ENCODE data around the gene ETV5.

The ETV5 gene

GRCh38 chr3:186121968-186122367 is 13.1 kb upstream of the ETV5 start:
- no peak for FAIRE-seq

GRCh38 chr3:186121278-186121677 is 12.4 kb upstream of the ETV5 start:
- no peak for FAIRE-seq

- FAIRE-seq, result no peak
Observed at GRCh38 chr3:186119499-186119898, 10.6 kb upstream of the ETV5 start.

DNA sequence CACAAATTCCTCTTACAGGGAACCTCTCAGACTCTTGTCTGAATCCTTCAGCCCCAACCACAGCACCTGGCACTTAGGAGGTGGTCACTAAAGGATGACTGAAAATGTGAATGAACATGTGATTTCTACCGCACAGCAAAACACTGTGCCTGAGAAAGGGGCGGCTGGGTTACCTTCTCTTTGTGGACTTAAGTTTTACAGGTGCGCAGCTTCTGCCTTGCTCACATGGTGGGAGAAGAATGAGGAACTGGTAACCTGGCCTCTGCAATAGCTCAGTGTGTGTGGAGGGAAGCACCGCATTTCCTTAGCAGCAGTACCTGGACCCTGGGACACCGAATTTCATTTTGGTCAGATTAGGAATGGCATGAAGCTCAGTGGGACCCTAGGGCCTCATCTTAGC is 9.8 kb upstream of the ETV5 start:
- FAIRE-seq, result no peak

- FAIRE-seq, result no peak
Observed at GRCh38 chr3:186117521-186118134, 8.7 kb upstream of the ETV5 start.

GRCh38 chr3:186115239-186115996 is 6.5 kb upstream of the ETV5 start:
- FAIRE-seq, result no peak

DNA sequence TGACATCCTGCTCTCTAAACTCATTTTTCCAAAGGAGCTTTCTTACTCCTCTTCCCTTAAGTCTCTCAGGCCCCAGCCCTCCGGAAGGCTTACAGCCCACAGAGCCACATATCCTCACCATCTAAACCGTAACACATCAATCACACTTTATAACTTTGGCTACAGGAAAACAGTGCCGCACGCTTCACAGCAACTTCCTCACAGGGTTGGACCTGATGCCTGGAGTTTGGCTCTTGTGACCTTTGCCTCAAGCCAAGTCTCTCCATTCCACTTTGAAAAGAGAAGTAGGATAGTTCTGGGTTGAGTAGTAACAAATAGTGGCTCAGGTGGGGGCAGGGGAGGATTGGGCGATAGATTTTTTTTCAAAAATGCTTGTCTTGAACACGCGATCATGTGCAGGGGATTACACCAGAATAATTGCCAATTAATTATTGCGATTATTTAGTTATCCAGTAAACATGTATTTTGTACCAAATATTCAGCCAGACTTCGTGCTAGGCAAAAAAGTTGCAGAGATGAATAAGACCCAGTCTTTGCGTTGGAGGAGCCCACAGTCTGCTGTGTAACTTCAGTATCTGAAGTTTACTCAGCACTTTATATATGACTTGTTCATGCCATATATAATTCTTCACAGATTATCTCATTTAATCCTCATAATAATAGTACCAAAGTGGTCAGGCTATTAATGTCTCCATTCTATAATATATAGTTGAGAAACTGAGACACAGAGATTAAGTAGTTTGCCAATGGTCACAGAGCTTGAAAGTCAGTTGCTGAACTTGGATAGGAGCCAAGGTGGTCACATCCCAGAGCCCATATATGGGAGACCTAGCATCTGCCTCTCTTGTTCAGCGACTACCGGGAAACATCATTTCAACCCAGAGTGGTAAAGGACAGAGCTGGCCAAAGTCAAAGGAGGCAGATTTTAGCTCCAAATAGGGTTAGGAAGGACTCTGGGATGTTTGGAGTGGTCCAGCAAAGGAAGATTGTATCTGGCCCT is 2.4 kb upstream of the ETV5 start:
- FAIRE-seq, result no peak

DNA sequence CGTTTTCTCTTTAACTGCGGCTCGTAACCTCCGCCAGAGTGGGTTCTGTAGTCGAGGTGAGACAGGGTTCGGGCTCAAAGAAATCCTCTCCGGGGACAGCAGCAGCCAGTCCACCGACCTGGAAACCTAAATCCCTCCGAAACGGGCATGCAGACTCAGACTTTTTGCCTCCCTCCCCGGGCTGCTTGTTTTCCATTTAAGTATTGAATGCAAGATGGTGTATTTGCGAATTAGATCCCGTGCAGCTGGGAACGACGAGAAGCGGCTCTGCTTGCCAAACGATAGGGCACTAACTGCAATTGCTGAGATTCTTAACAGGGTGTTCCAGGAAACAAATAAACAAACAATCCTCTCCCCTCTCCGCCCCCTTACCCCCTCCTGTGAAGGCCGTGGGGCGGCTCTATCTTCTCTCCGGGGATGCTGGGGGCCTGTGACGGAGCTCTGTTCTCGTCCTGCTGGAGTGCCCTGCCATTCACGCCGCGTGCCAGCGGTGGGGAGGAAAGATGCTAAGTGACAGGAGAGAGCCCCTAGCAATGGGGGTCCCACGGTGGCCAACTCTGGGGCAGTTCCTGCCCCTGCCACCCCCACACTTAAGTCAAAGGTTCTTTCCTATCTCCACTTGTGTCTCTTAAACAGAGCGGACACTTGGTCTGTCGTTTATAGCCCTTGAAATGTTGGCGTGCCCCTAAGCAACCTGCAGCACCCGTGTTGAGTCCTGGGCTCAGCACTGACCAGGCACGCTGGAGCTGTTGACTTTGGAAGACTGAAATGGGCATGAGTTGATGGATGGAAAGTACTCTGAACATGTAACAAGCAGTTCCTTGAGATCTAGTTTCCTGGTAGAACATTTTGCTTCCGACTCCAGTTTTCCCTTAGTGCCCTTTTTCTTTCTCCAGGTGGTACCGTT is 1.3 kb upstream of the ETV5 start:
- FAIRE-seq, result no peak

- FAIRE-seq, result no peak
Observed at GRCh38 chr3:186108106-186108940, 566 bp downstream of the ETV5 start.

- no peak for FAIRE-seq
Observed at GRCh38 chr3:186107215-186108105, 1.4 kb downstream of the ETV5 start.

DNA sequence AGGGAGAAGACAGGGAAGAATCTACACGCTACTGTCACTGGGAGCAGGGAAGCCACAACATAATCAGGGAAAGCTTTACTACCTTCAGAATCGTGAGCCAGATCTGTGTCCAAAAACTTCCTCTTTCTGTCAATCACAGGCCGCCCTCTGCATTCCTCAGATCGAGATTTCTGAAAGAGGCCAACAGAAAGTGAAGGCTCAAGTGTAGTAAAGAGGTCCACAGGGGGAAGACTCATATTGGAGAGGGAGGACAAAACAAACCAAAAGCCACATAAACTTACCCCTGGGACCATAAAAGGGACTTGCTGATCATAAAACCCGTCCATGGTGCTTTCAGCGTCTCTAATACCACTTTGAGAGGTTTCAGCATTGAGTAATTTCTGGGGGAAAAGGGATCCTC is 3.3 kb downstream of the ETV5 start:
- no peak for FAIRE-seq

DNA sequence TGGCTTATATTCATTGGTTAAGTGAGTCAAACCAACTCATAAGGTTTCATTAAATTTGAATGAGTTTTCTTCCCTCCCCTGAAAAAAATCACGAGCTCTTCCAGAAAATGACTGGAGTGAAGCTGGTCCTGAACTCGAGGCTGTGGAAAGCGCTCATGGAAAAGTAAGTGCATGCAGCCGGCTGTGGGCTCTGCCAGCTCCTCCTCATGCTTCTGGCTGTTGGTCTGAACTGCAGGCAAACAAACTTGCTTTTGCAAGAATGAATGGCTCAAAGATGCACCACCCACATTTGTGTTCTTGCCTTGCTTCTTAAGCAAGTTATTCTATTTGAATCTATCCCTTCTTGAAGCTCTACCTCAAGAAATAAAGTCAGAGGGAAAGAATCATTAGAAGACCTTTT is 6.2 kb downstream of the ETV5 start:
- FAIRE-seq, result no peak

GRCh38 chr3:186100398-186100797 is 8.5 kb downstream of the ETV5 start:
- no peak for FAIRE-seq

- FAIRE-seq, result no peak
Observed at GRCh38 chr3:186099178-186099577, 9.7 kb downstream of the ETV5 start.

DNA sequence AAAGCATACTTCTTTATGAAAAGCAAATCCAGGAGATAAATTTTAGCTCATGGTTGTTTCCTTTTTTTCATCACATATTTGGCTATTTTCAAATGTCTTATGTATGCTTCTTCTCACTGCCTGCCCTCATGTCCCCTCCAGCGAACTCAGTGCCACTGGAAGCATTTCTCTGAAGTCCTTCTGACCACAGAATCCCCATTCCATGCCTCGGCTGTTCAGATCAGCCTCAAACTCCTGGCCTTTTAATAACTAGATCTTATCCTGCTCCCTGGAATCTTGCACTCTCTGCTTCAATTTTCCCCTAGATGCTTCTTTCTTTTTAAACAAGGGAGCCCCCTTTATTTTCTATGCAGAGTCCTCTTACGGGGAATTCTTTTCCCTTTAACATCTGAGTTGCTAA is 10.1 kb downstream of the ETV5 start:
- FAIRE-seq, result no peak

DNA sequence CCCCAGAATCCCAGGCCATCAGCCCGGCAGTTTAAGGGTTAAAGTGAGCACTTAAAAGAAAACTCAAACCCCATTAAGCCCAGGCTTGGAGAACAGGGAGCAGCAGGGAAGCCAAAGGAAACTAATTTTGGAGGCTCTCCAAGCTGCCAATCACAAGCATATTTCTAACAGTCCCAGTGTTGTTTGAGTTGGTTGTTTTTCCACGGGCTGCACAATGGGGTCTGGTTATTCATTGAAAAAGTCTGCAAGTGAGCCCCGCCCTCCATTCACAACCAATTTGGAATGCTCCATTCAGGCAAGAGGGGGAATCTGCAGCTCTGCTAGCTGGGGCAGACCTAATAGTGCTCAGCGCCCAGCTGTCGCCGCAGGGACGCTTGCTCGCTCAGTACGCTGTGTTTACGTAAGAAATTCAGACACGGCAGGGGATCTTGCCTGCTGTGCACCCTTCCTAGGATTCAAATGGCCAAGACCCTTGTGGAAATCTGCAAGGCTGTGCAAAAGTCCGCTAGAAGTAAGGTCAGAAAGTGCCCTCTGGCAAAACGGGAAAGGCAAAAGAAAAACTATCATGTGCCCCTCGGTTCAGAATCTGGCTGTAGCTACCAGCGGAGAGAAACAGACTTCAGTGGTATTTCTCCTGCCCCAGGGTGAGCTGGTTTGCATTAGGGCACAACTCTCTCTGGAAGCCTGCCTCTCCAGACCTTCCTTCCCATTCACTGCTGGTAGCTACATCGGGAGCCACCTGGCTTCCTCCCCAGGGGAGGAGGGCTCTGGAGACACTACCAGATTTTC is 11.0 kb downstream of the ETV5 start:
- no peak for FAIRE-seq

DNA sequence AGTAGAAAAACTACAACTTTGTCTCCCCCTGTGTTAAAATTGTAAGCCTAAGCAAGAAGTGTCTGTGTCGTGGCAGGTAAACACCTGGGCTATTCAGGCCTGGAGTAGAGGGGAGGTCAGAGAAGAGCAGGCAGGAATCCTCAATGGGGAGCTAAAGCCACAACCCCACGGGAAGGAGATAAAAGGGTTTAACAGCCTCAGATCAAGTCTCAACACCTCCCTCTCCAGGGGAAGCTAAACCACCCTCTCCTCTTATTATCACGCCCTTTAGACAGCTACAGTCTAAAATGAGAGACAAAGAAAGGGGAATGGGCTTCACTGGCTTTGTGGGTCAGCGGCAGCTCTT is 11.6 kb downstream of the ETV5 start:
- no peak for FAIRE-seq

- no peak for FAIRE-seq
Observed at GRCh38 chr3:186096290-186096689, 12.6 kb downstream of the ETV5 start.

DNA sequence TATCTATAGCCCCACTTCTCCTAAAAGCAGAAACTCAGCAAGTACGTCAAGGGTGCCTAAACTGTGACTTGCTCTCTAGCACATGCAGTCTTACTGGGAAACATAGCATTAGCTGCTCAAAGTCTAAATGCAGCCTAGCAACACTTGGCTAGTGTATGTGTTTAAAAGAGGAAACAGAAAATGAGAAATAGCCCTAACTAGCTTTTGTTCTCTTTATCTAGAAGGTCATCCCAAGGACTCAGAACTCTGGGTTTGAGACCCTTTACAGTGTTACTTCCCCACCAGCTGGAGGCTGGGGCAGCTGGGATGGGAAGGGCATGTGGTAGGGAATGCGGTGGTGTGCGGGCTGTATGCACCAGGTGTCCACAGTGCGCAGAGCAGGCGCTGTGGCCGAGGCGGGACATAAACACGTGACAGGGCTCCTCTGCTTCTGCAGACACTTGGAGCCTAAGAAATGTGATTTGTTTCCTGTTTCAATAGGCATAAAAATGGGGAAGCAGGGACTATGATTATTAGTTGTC is 13.3 kb downstream of the ETV5 start:
- FAIRE-seq, result no peak

All from colon (tissue), 2 donors.